Measurements from ENCODE around the gene GABRA5.

The GABRA5 gene

DNA sequence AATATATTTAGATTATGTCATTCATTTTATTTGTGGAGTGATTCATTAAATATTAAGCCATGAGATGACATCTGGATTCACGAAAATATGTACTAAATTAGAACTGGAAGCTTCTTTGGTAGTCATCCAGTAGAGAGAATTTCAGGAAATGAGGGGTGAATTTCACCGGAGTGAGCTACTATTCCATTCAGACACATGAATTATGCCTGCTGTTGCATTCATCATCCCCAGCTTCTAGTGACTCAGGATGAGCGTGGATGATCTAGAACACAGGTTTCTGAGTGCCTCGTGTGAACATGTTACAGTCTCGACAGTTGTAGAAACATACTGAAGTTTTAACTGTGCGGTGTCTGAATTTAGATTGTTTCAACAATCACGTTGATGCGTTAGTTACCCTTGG lies 61.2 kb downstream of the GABRA5 start:
- no peak for DNase-seq (ENCODE audit: low read depth in 3 of 3)

DNA sequence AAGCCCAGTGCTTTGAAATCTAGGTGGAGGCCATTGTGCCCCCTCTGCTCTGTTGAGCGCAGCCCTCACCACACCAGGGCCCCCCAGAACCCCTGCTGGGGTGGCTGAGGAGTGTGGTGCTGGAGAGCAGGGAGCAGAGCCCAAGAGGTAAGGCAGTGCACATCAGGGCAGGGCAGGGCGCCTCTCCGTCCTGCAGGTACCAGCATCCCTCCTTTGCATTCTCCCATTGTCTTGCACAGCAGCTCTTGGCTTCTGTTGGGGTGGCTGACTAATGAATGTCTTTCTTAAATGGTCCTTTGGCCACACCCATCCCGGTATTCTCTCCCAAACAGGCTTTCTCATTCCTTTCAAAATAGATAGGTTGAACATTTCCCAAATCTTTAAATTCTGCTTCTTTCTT lies 62.7 kb downstream of the GABRA5 start:
- DNase-seq (ENCODE audit: low read depth in 3 of 3) = no peak

DNA sequence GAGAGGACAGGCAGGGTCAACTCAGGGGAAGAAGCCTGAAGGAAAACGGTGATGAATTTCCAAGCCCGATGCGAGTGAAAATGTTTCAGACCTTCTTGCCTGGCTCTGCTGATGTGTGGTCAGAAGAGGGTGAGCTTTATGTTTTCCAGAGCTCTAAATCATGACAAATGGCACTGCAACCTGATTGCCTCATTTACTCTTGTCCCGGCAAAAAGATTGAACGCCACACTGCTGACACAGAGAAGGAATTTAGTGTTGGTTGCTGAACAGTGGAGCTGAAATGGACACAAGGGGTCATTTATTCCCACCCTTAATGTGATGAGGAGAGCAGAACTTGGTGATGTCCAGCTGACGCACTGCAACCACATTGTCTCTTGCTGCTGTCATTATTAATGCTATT lies 68.0 kb downstream of the GABRA5 start:
- no peak for DNase-seq (ENCODE audit: low read depth in 3 of 3)

DNA sequence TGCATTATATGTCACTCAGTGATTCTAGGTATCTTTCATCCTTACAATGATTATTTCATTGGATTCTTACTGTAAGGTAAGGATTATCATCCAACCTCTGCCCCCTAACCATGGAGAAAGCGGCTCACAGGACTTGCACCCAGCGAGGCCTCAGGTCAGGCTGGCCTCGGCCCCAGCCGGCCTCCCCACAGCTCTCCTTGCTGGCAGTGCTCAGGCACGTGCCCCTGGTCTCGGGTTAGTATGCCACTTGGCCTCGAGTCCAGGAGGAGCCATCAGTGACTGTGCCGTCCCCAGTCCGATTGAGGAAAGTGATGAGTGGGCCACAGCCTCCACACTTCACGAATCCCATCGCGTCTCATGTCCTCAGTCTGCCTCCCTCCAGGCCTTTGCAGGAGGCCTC lies 68.5 kb downstream of the GABRA5 start:
- DNase-seq (ENCODE audit: low read depth in 3 of 3) = no peak

DNA sequence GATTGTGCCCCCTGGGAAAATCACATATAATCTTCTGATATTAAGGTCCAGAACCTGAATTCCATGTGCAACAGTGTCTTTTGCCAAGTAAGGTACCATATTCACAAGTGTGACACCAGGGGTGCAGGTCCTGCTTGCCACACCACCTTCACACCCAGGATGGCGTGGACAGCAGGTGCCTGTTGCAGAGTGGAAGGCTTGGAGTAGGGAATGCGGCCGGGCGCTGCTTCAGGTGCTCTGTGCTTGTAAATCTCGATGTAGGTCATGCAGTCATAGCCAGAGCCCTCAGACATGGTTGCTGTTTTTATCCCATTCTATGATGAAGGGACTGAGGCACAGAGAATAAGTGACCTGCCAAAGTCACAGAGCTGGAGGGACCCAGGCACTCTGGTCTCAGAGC lies 69.6 kb downstream of the GABRA5 start:
- no peak for DNase-seq (ENCODE audit: low read depth in 3 of 3)

DNA sequence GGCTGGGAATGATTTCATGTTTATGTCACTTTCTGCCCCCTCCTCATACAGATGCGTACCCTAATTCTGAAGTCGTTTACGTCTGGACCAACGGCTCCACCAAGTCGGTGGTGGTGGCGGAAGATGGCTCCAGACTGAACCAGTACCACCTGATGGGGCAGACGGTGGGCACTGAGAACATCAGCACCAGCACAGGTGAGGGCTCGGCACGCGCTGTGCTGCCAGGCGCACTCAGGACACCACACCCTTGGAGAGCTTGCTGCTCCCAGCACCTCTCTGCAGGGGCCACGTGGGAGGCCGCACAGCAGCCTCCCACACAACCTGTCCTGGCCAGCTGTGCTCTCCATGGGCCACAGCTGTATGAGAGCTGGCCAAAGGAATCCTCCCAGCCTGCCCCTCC lies 70.3 kb downstream of the GABRA5 start:
- DNase-seq (ENCODE audit: low read depth in 3 of 3) = no peak

DNA sequence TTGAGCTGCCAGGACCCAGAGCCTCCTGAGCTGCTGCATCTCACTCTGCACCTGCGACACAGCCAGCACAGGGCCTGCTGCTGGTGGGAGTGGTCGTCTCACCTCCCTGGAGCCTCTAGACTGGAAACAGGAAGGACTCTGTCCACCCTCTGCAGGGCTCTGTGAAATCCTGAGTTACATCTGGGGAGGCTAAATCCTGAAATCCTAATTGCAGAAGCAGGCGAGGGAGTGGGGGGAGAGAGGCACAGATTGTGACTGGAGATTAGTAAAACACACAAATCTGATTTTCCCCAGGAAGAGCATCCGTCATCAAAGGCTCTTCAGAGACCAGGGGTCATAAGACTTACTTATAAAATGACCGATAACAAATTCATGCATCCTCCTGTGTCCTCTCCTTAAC lies 72.5 kb downstream of the GABRA5 start:
- DNase-seq (ENCODE audit: low read depth in 3 of 3) = no peak

DNA sequence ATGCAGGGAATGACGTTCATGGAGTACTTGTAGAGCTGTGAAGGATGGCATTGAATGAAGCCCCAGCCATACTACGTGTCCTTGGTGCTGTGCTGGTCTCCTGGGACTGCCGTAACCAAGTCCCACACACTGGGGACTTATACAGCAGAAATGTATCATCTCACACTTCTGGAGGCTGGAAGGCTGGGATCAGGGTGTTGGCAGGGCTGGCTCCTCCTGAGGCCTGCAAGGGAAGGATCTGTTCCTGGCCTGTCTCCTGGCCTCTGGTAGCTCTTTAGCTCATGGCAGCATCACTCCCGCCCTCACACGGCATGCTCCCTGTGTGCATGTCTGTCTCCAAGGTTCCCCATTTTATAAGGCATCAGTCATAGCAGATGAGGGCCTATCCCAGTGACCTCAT lies 74.6 kb downstream of the GABRA5 start:
- DNase-seq (ENCODE audit: low read depth in 3 of 3) = no peak

DNA sequence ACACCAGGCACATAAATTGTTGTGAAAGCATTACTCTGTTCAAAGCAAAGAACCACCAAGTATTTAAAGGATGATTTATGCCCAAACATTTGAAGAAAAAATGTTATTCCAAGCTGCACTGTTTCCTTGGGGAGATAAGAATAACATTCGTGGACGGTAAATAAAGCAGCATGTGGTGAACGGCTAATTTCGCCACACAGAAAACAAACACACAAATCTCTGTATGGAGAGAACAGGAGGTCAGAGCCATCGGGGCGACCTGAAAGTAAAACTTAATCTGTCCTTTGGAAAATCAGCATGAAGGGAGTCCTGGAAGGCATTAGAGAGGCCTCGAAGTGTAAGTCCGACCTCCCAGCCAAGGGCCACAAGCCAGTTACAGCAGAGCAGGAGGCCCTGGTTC lies 77.0 kb downstream of the GABRA5 start:
- DNase-seq (ENCODE audit: low read depth in 3 of 3) = no peak

DNA sequence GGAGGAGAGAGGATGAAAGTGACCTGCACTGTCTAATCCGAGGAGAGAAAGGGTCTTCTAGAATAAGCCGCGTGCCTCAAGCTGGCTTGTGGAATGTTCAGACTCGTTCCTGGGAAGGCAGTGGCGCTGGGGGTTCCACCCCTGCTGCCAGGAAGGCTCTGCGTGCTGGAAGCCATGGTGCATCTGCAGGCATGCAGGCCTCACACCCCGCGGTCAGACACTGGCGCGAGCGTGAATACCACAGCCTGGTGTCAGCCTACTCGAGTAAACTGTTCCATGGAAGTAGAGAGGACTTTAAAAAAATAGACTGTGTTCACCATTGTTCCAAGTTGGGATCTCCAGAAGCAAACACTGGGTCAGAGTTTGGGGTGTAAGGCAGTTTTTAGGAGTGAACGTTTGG lies 78.2 kb downstream of the GABRA5 start:
- no peak for DNase-seq (ENCODE audit: low read depth in 3 of 3)

DNA sequence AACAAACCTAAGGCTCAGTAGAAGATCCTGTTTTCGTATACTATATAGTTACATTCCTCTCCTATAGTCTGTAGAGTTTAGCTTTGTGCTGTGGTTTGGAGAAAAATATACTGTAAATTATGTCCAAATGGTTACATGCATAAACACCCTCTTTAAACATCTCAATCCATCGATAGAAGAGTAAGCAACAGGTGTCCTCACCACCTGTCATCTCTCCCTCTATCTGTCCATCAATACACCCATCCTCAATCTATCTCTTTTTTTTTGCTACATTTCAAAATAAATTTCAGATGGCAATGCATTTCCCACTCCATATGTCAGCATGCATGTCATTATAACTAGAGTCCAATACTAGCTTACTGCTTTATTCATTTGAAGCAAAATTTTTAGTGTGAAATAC lies 83.1 kb downstream of the GABRA5 start:
- DNase-seq (ENCODE audit: low read depth in 3 of 3) = no peak

DNA sequence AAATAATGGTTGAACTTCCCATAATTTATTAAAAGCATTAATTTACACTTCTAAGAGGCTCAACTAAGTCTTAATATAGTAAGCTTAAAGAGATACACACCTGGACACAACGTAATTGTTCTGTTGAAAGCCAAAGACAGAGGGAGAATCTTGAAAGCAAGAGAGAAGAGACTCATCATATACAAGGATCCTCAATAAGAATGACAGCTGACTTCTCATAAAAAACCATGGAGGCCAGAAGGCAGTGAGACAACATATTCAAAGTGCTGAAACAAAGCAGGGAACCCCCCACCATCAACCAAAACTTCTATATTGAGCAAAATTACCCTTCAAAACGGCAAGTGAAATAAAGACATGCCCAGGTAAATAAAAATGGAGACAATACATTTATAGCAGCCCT lies 87.5 kb downstream of the GABRA5 start:
- DNase-seq (ENCODE audit: low read depth in 3 of 3) = no peak

DNA sequence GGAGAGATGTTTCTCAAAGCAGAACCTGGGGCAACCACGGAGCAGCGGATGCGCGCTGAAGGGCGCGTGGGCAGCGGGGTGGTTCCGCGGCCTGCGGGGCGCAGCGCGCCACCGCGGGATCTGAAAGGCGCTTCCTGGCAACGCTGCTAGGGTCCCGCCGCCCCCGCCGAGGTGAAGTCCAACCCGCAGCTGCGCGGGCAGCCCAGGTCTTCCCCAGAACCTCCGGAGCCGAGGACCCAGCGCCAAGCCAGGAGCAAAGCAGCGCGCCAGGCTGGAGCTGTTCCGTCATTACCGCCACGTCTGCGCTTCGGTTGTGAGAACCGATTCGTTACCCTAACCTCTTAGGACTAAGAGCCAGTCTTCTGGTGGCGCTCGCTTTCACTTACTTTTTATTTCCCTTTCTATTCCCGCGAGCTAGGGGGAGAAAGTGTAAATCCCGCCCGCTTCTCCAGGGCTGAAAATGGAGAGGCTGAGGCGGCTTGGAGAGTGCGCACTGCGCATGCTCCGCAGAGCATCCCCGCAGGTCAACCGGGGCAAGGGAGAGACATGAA lies 100.9 kb downstream of the GABRA5 start:
- DNase-seq (ENCODE audit: low read depth in 3 of 3) = no peak

DNA sequence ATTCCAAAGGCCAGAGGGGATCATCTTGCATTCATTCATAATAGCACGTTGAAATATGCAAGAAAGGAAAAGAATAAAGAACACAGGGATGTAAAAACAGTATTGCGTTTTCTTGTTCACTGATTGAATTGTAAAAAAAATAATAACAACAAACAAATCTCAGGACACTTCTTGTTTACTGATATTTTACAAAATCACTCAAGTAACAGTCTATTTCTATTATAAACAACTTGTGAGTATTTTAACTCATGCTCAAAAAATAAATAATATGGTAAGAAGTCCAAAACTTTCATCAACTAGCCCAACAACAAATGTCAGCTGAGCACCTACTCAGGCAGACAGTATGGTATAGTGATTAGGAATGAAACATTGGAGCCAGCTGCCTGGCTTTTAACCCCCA lies 101.9 kb downstream of the GABRA5 start:
- DNase-seq (ENCODE audit: low read depth in 3 of 3) = no peak

DNA sequence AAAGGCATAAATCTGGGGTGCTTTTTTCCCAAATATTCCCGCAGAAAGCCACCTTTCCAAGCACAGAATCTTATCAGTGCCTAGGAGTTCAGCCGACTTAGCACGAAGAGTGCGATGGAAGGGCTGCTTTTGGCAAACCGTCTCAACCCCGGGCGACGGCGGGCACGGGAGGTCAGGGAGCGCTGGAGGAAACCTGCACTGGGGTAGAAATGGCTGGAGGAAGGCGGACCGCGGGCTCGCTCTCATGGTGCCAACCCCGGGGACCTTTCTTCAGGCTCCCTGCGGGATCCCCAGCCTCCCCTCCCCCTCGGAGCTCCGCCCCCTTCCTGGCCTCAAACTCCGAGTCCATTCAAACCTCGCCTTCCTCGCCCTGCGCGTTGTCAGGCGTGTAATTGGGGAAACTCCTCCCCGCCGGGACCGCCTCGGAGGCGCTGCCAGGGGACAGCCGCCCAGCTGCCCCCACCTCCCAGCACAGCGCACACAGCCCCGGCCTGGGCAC lies 103.9 kb downstream of the GABRA5 start, which contains the start of gene GABRG3:
Gene GABRG3 (plus strand): TSS at position 470 of the 499 bp plus-strand sequence.
- DNase-seq (ENCODE audit: low read depth in 3 of 3) = no peak

DNA sequence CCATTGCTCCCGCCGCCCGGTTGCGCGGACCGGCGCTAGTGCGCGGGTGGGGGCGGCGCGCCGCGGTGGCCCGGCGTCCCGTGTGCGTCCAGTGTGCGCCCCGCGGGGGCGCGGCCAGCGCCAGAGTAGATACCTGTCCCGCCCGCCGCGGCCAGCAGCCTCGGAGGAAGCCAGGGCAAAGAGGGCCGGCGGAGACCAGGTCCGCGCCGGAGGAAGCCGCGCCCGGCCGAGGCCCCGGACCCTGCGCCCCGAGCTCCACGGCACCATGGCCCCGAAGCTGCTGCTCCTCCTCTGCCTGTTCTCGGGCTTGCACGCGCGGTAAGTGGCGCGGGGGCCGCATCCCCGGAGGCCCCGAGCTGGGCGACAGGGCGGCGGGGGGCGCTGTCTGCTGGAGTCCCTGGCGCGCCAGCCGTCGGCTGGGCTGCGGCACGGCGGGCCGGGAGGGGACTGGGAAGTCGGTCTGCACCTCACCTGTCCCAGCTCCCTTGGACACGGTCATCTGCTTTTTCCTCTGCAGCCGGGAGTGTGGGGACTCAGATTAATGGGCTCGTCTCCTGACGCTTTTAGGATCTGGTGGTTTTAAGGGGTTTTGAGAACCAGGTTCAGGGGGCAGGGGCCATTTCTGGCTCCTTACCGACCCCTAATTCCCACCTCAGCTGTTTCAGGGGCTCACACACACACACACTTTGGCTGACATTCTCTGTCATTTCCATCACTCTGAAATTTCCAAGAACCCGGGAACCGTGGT lies 104.6 kb downstream of the GABRA5 start:
- no peak for DNase-seq (ENCODE audit: low read depth in 3 of 3)

DNA sequence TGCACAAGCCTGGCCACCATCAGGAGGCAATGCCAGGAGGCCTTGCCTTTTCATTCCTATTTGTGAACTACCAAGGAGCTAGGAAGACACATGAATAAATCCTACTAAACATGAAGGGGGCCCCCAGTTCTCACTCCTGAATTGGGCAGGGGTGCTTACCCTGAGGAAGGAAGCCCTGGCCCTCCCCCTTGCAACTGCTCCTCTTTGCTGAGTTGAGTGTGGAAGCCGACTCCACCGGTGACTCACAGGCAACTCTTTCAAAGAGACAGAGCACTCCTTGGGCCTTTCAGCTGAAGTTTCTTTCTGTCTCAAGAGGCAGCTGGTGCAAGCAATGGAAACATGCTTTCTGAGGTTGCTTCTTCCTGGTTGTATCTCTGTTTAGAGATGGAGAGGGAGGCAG lies 105.8 kb downstream of the GABRA5 start:
- DNase-seq (ENCODE audit: low read depth in 3 of 3) = no peak

DNA sequence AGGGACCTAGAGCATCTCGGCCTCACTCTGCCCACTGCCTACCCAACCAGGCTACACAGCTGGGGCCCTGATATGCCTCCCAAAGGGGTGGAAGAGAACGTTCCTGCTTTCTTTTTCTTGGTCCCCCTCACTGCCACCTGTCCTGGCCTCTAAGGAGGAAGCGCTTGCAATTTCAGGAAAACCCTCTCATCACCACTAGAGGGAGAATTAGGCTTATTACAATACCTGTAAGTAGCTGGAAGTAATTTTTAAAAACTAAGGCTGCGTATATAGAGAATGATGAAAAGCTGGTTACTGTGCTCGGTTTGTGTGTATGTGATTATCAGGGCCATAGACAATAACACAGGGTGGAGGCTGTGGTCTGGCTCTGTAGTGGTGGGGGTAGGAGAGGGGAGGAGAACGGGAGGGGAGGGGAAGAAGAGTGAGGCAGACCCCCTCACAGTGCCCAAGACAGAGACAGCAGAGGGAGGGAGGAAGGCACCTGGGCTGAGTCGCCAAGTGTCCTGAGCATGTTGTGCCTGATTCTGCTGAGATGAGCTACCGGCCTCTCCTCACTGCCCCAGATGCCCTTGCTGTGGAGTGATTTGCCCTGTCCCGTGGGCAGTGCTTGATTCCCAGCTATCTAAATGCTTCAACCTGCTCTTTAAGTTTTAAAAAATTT lies 107.4 kb downstream of the GABRA5 start:
- DNase-seq (ENCODE audit: low read depth in 3 of 3) = no peak

DNA sequence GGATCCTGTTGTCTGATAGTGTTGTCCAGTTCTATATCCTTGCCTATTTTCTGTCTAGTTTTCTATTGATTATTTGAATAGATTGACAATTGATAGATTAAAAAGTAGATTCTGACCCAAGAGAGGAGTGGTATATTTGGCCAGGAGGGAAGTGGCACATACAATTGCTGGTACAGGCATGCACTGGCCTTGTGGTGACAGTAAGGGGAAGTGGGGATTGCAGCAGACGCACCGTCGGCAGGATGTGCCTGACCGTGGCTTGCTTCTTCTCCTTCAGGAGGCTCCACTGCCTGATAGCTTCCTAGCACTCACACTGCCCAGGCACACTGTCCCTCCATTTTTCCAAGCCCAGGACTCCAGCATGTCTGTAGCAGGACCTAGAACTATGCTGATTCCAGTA lies 114.6 kb downstream of the GABRA5 start:
- DNase-seq (ENCODE audit: low read depth in 3 of 3) = no peak

DNA sequence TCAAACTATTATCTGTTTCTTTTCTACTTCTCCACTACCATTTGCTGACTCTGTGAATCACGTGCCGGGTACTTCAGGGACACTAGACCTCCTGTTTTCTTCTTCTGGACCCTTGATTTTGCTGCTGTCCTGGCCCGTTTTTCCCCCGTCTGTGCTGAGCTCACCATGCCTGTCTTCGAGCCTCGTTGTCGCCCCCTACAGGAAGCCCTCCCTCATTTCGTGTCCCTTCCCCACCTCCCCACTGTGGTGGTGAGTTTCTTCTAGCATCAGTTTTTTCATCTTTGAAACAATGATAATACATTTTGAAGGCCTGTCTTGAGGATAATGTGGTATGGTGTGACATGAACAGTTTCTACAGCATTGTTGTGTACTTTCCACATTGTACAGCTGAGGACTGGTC lies 117.0 kb downstream of the GABRA5 start:
- DNase-seq (ENCODE audit: low read depth in 3 of 3) = no peak

DNA sequence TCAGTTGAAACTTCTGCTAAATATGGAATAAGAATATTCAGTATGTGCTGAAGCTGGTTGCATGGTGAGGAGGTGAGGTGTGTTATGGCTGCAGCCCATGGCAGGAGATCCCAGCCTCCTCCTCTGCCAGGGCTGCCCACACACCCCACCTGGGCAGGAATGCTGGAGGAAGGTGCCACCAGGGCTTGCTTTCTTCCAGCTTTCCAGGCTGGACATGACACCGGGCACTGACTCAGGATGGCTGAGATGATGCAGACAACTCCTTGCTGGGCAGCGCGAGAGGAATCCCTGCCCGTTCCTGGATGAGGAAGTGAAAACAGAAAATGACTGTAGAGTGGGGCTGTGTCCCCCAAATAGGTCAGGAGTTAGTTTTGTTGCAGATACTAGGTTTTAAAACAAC lies 118.2 kb downstream of the GABRA5 start:
- no peak for DNase-seq (ENCODE audit: low read depth in 3 of 3)

DNA sequence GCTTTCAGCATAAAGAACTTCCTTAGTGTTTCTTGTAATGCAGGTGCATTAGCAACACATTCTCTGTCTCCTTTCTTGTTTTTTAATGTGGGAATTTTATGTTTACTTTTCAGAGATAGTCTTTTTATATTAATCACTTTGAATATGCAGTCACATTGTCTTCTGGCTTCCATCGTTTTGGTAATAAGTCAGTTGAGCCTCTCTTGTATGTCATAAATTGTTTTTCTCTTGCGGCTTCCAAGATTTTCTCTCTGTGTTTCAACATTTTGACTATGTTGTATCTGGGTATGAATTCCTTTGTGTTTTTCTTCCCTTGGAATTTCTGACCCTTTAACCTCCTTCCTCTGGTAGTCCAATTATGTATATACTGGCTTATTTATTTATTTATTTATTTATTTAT lies 129.4 kb downstream of the GABRA5 start:
- DNase-seq (ENCODE audit: low read depth in 3 of 3) = no peak

Data from stimulated activated CD4-positive, alpha-beta T cell treated with anti-CD3 and anti-CD28 coated beads, TNF-alpha, amount 100 ng/mL, for 24 hours (primary cell).